Endothelial cell (in vitro differentiated cells): ENCODE measurements around the gene ALK. TPM values are rescaled to one million over a fixed set of nuclear protein-coding genes. Genes with fewer than 3 reads are reported as not detected.

ENCODE experiments used
- DNase-seq: peaks from one replicate; pipeline ENCODE4 v3.0.0; 2021; ENCODE audit warnings: low spot score
- H3K27ac Mint-ChIP-seq: one replicate; pipeline ENCODE4 v1.8.0; 2021; ENCODE audit warnings: mixed read lengths, inconsistent platforms; ENCODE audit not compliant: unreplicated experiment
- H3K27me3 Mint-ChIP-seq: one replicate; pipeline ENCODE4 v1.8.0; 2021; ENCODE audit warnings: mild to moderate bottlenecking, moderate library complexity, mixed read lengths, inconsistent platforms; ENCODE audit not compliant: unreplicated experiment
- H3K36me3 Mint-ChIP-seq: one replicate; pipeline ENCODE4 v1.8.0; 2021; ENCODE audit warnings: mild to moderate bottlenecking, low read depth, mixed read lengths, inconsistent platforms; ENCODE audit not compliant: unreplicated experiment
- H3K4me1 Mint-ChIP-seq: one replicate; pipeline ENCODE4 v1.8.0; 2021; ENCODE audit warnings: mild to moderate bottlenecking, mixed read lengths, inconsistent platforms; ENCODE audit not compliant: unreplicated experiment
- H3K4me3 Mint-ChIP-seq: one replicate; pipeline ENCODE4 v1.8.0; 2021; ENCODE audit warnings: mild to moderate bottlenecking, mixed read lengths, inconsistent platforms; ENCODE audit not compliant: unreplicated experiment
- H3K9me3 Mint-ChIP-seq: one replicate; pipeline ENCODE4 v1.8.0; 2021; ENCODE audit warnings: mixed read lengths, inconsistent platforms; ENCODE audit not compliant: unreplicated experiment
- total RNA-seq: library from RNA; stranded (reverse); fragmentation: NEBNext Ultra II Directional; extraction: Animal tissue kit (Norgen Biotek cat#: 25700); gene quantifications from one replicate; pipeline ENCODE4 v1.2.1, GENCODE V29; 2021; ENCODE audit not compliant: unreplicated experiment
- TF ChIP-seq, protein P1 (sequence below): fragments of 200-600 bp; sonication (generic); IDR thresholded peaks from one replicate; pipeline ENCODE4 v1.5.0; 2021; ENCODE audit warnings: antibody characterized with exemption; ENCODE audit not compliant: unreplicated experiment

ALK gene
- total RNA-seq, 1 donor from 2014 or later: 0.05 TPM

DNA sequence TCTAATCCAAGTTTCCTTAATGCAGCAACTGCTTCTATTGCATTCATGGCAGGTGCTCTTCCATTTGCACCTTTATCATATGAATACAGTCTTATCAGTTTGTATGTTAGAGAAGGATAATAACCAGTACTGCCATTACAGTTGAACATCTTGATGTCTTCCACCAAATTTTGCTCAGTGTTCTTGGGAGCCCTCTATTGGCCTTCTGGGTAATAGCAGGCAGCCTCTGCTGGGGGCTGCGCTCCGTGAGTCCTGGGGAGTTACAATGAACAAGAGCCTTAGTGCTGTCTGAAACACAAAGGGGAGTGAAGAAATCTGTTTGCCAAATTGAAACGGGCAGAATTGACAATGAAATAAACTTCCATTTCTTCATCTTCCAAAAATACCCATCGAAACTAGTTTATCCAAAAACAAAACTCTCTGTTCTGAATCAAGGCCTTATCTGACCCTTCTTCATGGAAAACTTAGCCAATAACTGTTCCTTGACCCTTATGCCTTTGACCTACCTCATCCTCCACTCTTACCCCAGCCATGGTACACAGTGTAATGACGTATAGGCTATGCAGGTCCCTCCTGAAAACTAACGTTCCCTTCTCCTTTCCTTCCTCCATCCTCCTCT, 79.9 kb downstream of the ALK start:
- Mint-ChIP-seq H3K36me3 (no peaks in the 10 kb centered on the region), H3K27me3 (no peaks in the 10 kb centered on the region), H3K9me3 (no peaks in the 10 kb centered on the region), H3K27ac (no peak overlapping the region), H3K4me3 (no peak overlapping the region), H3K4me1 (peaks cover 6% of the 10 kb centered on the region)
- TF ChIP-seq, protein P1, sequence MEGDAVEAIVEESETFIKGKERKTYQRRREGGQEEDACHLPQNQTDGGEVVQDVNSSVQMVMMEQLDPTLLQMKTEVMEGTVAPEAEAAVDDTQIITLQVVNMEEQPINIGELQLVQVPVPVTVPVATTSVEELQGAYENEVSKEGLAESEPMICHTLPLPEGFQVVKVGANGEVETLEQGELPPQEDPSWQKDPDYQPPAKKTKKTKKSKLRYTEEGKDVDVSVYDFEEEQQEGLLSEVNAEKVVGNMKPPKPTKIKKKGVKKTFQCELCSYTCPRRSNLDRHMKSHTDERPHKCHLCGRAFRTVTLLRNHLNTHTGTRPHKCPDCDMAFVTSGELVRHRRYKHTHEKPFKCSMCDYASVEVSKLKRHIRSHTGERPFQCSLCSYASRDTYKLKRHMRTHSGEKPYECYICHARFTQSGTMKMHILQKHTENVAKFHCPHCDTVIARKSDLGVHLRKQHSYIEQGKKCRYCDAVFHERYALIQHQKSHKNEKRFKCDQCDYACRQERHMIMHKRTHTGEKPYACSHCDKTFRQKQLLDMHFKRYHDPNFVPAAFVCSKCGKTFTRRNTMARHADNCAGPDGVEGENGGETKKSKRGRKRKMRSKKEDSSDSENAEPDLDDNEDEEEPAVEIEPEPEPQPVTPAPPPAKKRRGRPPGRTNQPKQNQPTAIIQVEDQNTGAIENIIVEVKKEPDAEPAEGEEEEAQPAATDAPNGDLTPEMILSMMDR: peak; percentile 79
- peak; percentile 35 for DNase-seq

DNA sequence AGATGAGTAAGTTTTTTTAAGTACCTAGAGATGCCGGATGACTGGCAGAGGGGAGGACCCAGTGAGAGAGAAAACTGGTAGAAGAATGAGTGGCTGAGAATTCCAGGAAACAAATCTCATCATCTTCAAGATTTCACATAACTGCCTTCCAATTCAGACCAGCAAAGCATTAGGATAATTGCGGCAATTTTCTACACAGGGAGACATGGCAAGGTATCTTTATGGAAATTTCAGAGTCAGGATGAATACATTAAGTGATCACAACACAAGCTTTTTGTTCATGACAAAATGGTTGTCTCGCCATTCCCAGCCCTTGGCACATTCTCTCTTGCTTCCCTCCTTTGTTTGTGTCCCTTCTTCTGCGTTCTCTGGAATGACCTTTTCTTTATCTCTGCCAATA, 82.1 kb downstream of the ALK start:
- H3K36me3 Mint-ChIP-seq: no peaks in the 10 kb centered on the region
- no peak overlapping the region for H3K4me3 Mint-ChIP-seq
- peaks cover 6% of the 10 kb centered on the region for H3K4me1 Mint-ChIP-seq
- DNase-seq: no peak
- H3K27me3 Mint-ChIP-seq: no peaks in the 10 kb centered on the region
- TF ChIP-seq, protein P1: no peak
- H3K27ac Mint-ChIP-seq: no peak overlapping the region
- H3K9me3 Mint-ChIP-seq: no peaks in the 10 kb centered on the region

DNA sequence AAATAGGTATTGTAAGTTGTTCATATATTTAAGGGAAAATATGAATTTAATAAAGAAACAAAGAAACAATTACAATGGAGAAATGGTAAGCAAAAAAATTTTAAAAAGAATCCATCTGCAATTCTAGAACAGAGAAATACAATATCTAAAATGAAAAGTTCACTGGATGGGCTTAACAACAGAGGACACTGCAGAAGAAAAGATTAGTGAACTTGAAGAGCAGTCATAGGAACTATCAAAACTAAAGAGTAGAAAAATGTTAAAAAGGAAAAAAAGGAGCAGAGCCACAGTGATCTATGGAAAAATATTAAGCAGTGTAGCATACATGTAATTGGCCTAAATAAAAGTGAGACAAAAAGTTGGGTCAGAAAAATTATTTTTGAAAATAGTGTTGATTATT, 83.5 kb downstream of the ALK start:
- Mint-ChIP-seq H3K4me3 (no peak overlapping the region), H3K4me1 (peaks cover 3% of the 10 kb centered on the region), H3K36me3 (no peaks in the 10 kb centered on the region), H3K9me3 (no peaks in the 10 kb centered on the region), H3K27me3 (no peaks in the 10 kb centered on the region), H3K27ac (no peak overlapping the region)
- no peak for DNase-seq
- TF ChIP-seq, protein P1: no peak

DNA sequence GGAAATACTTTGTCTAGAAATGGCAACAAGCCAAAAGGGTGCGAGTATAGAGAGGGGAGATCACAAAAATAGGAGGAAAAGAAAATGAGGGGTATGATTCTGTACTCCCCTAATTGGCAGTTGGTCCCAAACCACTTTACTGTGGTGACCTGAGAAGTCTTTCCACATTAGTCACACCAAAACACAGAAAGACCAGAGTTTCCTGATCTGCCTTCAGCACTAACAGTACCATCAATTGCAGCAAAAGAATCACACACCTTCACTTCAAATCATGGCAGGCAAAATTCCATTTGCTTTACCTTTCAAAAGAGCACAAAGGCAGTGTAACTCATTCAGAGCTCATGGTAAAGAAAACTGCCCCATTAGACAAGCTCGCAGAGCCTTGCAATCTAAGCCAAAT, 86.8 kb downstream of the ALK start:
- Mint-ChIP-seq H3K27ac (no peak overlapping the region), H3K4me3 (no peak overlapping the region), H3K9me3 (no peaks in the 10 kb centered on the region), H3K4me1 (no peaks in the 10 kb centered on the region), H3K27me3 (peaks cover 2% of the 10 kb centered on the region), H3K36me3 (no peaks in the 10 kb centered on the region)
- no peak for DNase-seq
- TF ChIP-seq, protein P1: no peak

DNA sequence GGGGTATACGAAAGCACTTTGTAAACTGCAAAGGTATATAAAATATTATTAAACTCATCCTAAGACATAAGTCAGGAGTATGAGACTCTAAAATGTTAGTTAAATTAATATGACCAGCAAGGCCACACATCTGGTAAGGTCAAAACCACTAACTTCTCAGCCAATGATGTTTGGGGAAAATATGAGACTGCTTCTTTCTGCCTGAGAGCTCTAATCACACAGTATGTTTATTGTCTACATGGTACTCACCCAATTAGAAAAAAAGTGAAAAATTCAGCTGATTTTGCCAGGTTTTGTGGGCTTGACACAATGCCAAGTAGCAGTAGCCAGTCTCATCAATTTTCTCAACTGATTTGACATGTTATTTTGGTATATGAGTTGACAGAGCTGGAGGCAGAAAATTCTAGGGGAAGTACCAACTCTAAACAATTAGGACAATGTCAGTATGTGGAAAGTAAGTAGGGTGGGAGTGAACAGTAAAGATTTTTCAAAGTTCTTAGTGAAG, 87.3 kb downstream of the ALK start:
- Mint-ChIP-seq H3K9me3 (no peaks in the 10 kb centered on the region), H3K4me1 (no peaks in the 10 kb centered on the region), H3K27ac (no peak overlapping the region), H3K36me3 (no peaks in the 10 kb centered on the region), H3K27me3 (peaks cover 2% of the 10 kb centered on the region), H3K4me3 (no peak overlapping the region)
- TF ChIP-seq, protein P1: no peak
- no peak for DNase-seq
